NCI-H187 treated with DMSO at 0.1 percent for 48 hours (cell line): ENCODE results near the gene POLR2J3.
"Not testable (repeated sequence)": the region's sequence is repeated elsewhere in the genome, so short reads cannot be mapped to it uniquely, and the experiment has no call there.

Source experiments
- DNase-seq: peaks from one replicate; lab custom pipeline; 2025; lab: John Stamatoyannopoulos, UW

POLR2J3 gene

GRCh38 chr7:102520797-102521196 is 51.6 kb downstream of the POLR2J3 start:
- not testable (repeated sequence) for DNase-seq

GRCh38 chr7:102517550-102518147 is 54.7 kb downstream of the POLR2J3 start, which contains the start of gene RASA4B:
RASA4B (minus strand) TSS chr7:102517777; CDS start chr7:102517710, 67 bp downstream.
- DNase-seq = not testable (repeated sequence)
